Endothelial cell of umbilical vein (primary cell): Measurements from ENCODE around the gene ZDHHC17. TPM values are rescaled to one million over a fixed set of nuclear protein-coding genes. Genes with fewer than 3 reads are reported as not detected.

ENCODE experiments used
- BruUV-seq: library from RNA; stranded (reverse); fragments of 400-500 nt; replicated peaks from 2 replicates; lab custom pipeline; 2021; lab: Mats Ljungman, UMichigan
- CTCF ChIA-PET: fragments of 300-600, 350-600 bp; sonication (Branson Sonifier 250); formaldehyde crosslinking; loops from one replicate; lab custom pipeline; 2021; ENCODE audit warnings: antibody characterized with exemption, inconsistent platforms; lab: Charles Lee
- POLR2A ChIA-PET: fragments of 300-600, 350-600 bp; sonication (Branson Sonifier 250); formaldehyde crosslinking; loops from one replicate; lab custom pipeline; 2021; ENCODE audit warnings: antibody characterized with exemption, inconsistent platforms; lab: Charles Lee
- DNase-seq: peaks from one replicate; pipeline ENCODE4 v3.0.0-alpha.2; 2011; ENCODE audit warnings: low read depth, low spot score
- FAIRE-seq: peaks from 2 replicates; lab custom pipeline; 2011; peaks lifted over from hg19 to GRCh38; lab: Jason Lieb, UNC
- H2AFZ ChIP-seq: 2 replicates; pipeline ENCODE4 v1.6.0; 2012; ENCODE audit warnings: low read depth, low read length, control low read depth, inconsistent platforms
- H3K27ac ChIP-seq: 2 replicates; pipeline ENCODE4 v1.5.1; 2011; ENCODE audit warnings: low read depth, mild to moderate bottlenecking, control low read depth, low read length, moderate library complexity; ENCODE audit not compliant: insufficient read depth
- H3K27me3 ChIP-seq, 2 experiments: 2 replicates each; pipeline versions ENCODE4 v1.6.0 to v1.6.1; 2011; ENCODE audit warnings: low read length in 2 of 2, mixed read lengths in 1 of 2; ENCODE audit not compliant: control insufficient read depth in 2 of 2, insufficient read depth in 2 of 2
- H3K36me3 ChIP-seq, 2 experiments: 2 replicates in 1 of 2; 3 replicates in 1 of 2; pipeline ENCODE4 v1.5.1; 2011; ENCODE audit warnings: low read length in 2 of 2, mild to moderate bottlenecking in 1 of 2, moderate library complexity in 1 of 2; ENCODE audit not compliant: control insufficient read depth in 2 of 2, insufficient read depth in 2 of 2; ENCODE audit errors: extremely low read depth in 1 of 2
- H3K4me1 ChIP-seq: 3 replicates; pipeline ENCODE4 v1.5.1; 2011; ENCODE audit warnings: mild to moderate bottlenecking, low read length; ENCODE audit not compliant: control insufficient read depth, insufficient read depth; ENCODE audit errors: extremely low read depth
- H3K4me2 ChIP-seq: 2 replicates; pipeline ENCODE4 v1.6.1; 2011; ENCODE audit warnings: low read length, control low read depth, mixed read lengths; ENCODE audit not compliant: insufficient read depth
- H3K4me3 ChIP-seq, 3 experiments: fragments of 200-600 bp in 1 of 3; sonication (generic), shearing (Covaris generic) in 1 of 3; replicated peaks in 1 of 3; 2 replicates each; pipeline ENCODE4 v1.5.1; 2011 to 2016; ENCODE audit warnings: control low read depth in 3 of 3, low read length in 3 of 3, mild to moderate bottlenecking in 2 of 3, inconsistent platforms in 1 of 3, low read depth in 1 of 3, moderate library complexity in 1 of 3; ENCODE audit not compliant: insufficient read depth in 1 of 3
- H3K79me2 ChIP-seq: 2 replicates; pipeline ENCODE4 v1.6.0; 2012; ENCODE audit warnings: low read length, inconsistent platforms; ENCODE audit not compliant: control insufficient read depth, insufficient read depth
- H3K9ac ChIP-seq: replicated peaks from 2 replicates; pipeline ENCODE3; 2011; ENCODE audit warnings: low read length, control low read depth; ENCODE audit not compliant: insufficient read depth; ENCODE audit errors: extremely low read depth
- H3K9me1 ChIP-seq: replicated peaks from 3 replicates; pipeline ENCODE4 v1.6.0; 2011; ENCODE audit warnings: mild to moderate bottlenecking, low read length; ENCODE audit not compliant: control insufficient read depth, insufficient read depth; ENCODE audit errors: extremely low read depth
- H3K9me3 ChIP-seq: replicated peaks from 2 replicates; pipeline ENCODE4 v1.5.1; 2012; ENCODE audit warnings: low read length, inconsistent platforms; ENCODE audit not compliant: control insufficient read depth, insufficient read depth
- H4K20me1 ChIP-seq: replicated peaks from 2 replicates; pipeline ENCODE3; 2011; ENCODE audit warnings: mild to moderate bottlenecking, low read length; ENCODE audit not compliant: control insufficient read depth, insufficient read depth; ENCODE audit errors: extremely low read depth
- EZH2 ChIP-seq: IDR thresholded peaks from 2 replicates; pipeline ENCODE4 v1.6.1; 2012; ENCODE audit warnings: borderline replicate concordance, low read depth, mild to moderate bottlenecking, moderate library complexity, low read length, inconsistent platforms; ENCODE audit not compliant: severe bottlenecking
- FOS ChIP-seq: IDR thresholded peaks from 2 replicates; pipeline ENCODE4 v1.6.1; 2011; ENCODE audit warnings: mild to moderate bottlenecking, low read length, moderate library complexity, borderline replicate concordance; ENCODE audit not compliant: insufficient read depth
- GATA2 ChIP-seq: IDR thresholded peaks from 2 replicates; pipeline ENCODE4 v1.7.0; 2011; ENCODE audit warnings: low read depth, mild to moderate bottlenecking, moderate library complexity, mixed read lengths, low read length; ENCODE audit not compliant: insufficient read length, insufficient read depth
- JUN ChIP-seq: IDR thresholded peaks from 2 replicates; pipeline ENCODE4 v1.6.1; 2011; ENCODE audit warnings: borderline replicate concordance, low read depth; ENCODE audit not compliant: insufficient read length, insufficient read depth
- MYC ChIP-seq: IDR thresholded peaks from one replicate; pipeline ENCODE4 v1.6.1; 2011; ENCODE audit warnings: mild to moderate bottlenecking, low read depth, low read length
- POLR2A ChIP-seq: IDR thresholded peaks from 2 replicates; pipeline ENCODE4 v1.6.1; 2012; ENCODE audit warnings: low read depth, mild to moderate bottlenecking, control low read depth, low read length
- POLR2AphosphoS5 ChIP-seq: IDR thresholded peaks from 2 replicates; pipeline ENCODE4 v1.6.1; 2012; ENCODE audit warnings: low read depth, mild to moderate bottlenecking, control low read depth, low read length, moderate library complexity; ENCODE audit not compliant: insufficient read depth
- dilution Hi-C: fragments of 300-500 bp; cut with MboI; formaldehyde crosslinking; loops from one replicate; pipeline ENCODE4 v1.15.0; 2019; ENCODE audit warnings: low sequenced_read_pairs; ENCODE audit not compliant: extremely low pct_ligation_motif_present
- intact Hi-C: fragments of 100-400 bp; cut with micrococcal nuclease; formaldehyde crosslinking; loops from one replicate; pipeline ENCODE4 v1.10.0; 2022
- polyA plus RNA-seq, 4 experiments: library from polyadenylated mRNA; depleted of rRNA in 3 of 4; stranded (reverse) in 3 of 4; unstranded in 1 of 4; fragments of >200 nt; gene quantifications; 2 replicates each; pipeline versions ENCODE4 v1.2.1 to v1.2.3, GENCODE V29; 2011 to 2012; ENCODE audit warnings: missing spikeins in 1 of 4
- total RNA-seq: library from RNA; stranded (reverse); gene quantifications from 2 replicates; pipeline ENCODE4 v1.2.3, GENCODE V29; 2021
- TF ChIP-seq, protein P1 (sequence below), 2 donors: IDR thresholded peaks; 1 replicate in 1 of 2; 2 replicates in 1 of 2; pipeline ENCODE4 v1.5.1; 2011; ENCODE audit warnings: low read length in 2 of 2, mild to moderate bottlenecking in 2 of 2, moderate library complexity in 2 of 2, control low read depth in 1 of 2, inconsistent platforms in 1 of 2, low read depth in 1 of 2; ENCODE audit not compliant: insufficient read depth in 1 of 2; ENCODE audit errors: extremely low read depth in 1 of 2

ZDHHC17 gene
- total and polyA plus RNA-seq, 2 donors (not counting 3 experiments of a cell fraction or from before 2014, with no cell fraction given), result 21.2 to 26.9 TPM

- intact Hi-C loops, result no loop called here
- DNase-seq (no peak), FAIRE-seq (no peak)
- dilution Hi-C loops, result no loop called here
- H3K4me1 ChIP-seq, result no peaks in the 10 kb centered on the region
- no peaks in the 10 kb centered on the region for H4K20me1 ChIP-seq
- ChIA-PET POLR2A (no interaction called here), CTCF (interaction anchor here (0.8 kb wide), 1 partner anchor 8 kb away, joined by 3 read pairs; no protein-coding TSS in a partner anchor)
- no peak overlapping the region for H2AFZ ChIP-seq
- no peak overlapping the region for H3K27ac ChIP-seq
- no peaks in the 10 kb centered on the region for H3K79me2 ChIP-seq
- no peak overlapping the region for H3K4me3 ChIP-seq
- TF ChIP-seq, protein P1, sequence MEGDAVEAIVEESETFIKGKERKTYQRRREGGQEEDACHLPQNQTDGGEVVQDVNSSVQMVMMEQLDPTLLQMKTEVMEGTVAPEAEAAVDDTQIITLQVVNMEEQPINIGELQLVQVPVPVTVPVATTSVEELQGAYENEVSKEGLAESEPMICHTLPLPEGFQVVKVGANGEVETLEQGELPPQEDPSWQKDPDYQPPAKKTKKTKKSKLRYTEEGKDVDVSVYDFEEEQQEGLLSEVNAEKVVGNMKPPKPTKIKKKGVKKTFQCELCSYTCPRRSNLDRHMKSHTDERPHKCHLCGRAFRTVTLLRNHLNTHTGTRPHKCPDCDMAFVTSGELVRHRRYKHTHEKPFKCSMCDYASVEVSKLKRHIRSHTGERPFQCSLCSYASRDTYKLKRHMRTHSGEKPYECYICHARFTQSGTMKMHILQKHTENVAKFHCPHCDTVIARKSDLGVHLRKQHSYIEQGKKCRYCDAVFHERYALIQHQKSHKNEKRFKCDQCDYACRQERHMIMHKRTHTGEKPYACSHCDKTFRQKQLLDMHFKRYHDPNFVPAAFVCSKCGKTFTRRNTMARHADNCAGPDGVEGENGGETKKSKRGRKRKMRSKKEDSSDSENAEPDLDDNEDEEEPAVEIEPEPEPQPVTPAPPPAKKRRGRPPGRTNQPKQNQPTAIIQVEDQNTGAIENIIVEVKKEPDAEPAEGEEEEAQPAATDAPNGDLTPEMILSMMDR (IDR thresholded peaks at IDR 0.05; ENCODE audit: extremely low read depth in 1 of 2, insufficient read depth in 1 of 2, low read depth in 1 of 2, low read length in 2 of 2), result no peak
- TF ChIP-seq GATA2 (no peak), POLR2A (no peak), JUN (no peak), FOS (no peak), EZH2 (no peak)
- H3K9me1 ChIP-seq, result no peaks in the 10 kb centered on the region
- H3K36me3 ChIP-seq, result peaks cover 0 to 12% of the 10 kb centered on the region in 2 experiments
- BruUV-seq, result no TSS peak
- H3K9ac ChIP-seq, result no peak overlapping the region
- no peak overlapping the region for H3K4me2 ChIP-seq
- no peaks in the 10 kb centered on the region for H3K27me3 ChIP-seq
- no peaks in the 10 kb centered on the region for H3K9me3 ChIP-seq
Measured at GRCh38 chr12:76847260-76847659, 83.3 kb downstream of the ZDHHC17 start.

DNA sequence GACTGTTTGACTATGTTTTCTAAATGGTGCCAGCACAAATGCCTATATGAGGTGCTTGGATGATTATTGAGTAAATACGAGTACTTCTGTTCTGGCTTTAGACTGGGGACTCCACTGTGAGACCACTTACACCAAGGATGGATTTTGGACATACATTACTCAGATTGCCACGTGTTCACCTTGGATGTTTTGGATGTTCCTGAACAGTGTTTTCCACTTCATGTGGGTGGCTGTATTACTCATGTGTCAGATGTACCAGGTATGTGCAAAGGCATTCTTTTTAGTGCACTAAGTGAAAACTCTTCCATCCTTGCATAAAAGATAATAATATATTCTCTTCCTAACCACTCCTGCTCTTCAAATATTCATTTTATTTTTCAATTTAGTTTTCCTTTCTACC is 84.2 kb downstream of the ZDHHC17 start:
- Histone ChIP-seq H3K9ac (no peak overlapping the region), H3K27ac (no peak overlapping the region), H3K36me3 (peaks cover 0 to 8% of the 10 kb centered on the region in 2 experiments), H3K9me1 (no peaks in the 10 kb centered on the region), H3K4me2 (no peak overlapping the region), H2AFZ (no peak overlapping the region), H3K4me3 (no peak overlapping the region), H4K20me1 (no peaks in the 10 kb centered on the region), H3K79me2 (no peaks in the 10 kb centered on the region), H3K27me3 (no peaks in the 10 kb centered on the region), H3K4me1 (no peaks in the 10 kb centered on the region), H3K9me3 (no peaks in the 10 kb centered on the region)
- no TSS peak for BruUV-seq
- ChIA-PET CTCF (no interaction called here), POLR2A (no interaction called here)
- no peak for FAIRE-seq
- dilution Hi-C loops, result no loop called here
- DNase-seq, result no peak
- intact Hi-C loops, result no loop called here
- TF ChIP-seq GATA2 (no peak), JUN (no peak), FOS (no peak), POLR2AphosphoS5 (no peak), MYC (no peak)
- TF ChIP-seq, protein P1 (IDR thresholded peaks at IDR 0.05; ENCODE audit: extremely low read depth in 1 of 2, insufficient read depth in 1 of 2, low read depth in 1 of 2, low read length in 2 of 2), result no peak
